DMS114 treated with DMSO at 0.1 percent for 48 hours (cell line): ENCODE results near the gene CCDC85B.

ENCODE experiments used
- DNase-seq: peaks from one replicate; lab custom pipeline; 2025; ENCODE audit not compliant: unreplicated experiment; lab: John Stamatoyannopoulos, UW

The CCDC85B gene

GRCh38 chr11:65868076-65868667, 22.3 kb upstream of the CCDC85B start:
- peak; percentile 34 for DNase-seq

GRCh38 chr11:65868907-65869306, 21.6 kb upstream of the CCDC85B start:
- no peak for DNase-seq

GRCh38 chr11:65869643-65870306, 20.7 kb upstream of the CCDC85B start:
- DNase-seq, result no peak

- no peak for DNase-seq
Measured at GRCh38 chr11:65870307-65870658, 20.2 kb upstream of the CCDC85B start.

- DNase-seq, result no peak
Measured at GRCh38 chr11:65870706-65871681, 19.5 kb upstream of the CCDC85B start.

GRCh38 chr11:65871811-65872548, 18.5 kb upstream of the CCDC85B start:
- no peak for DNase-seq

GRCh38 chr11:65872586-65873317, 17.7 kb upstream of the CCDC85B start, which contains the start of gene EFEMP2:
Gene EFEMP2 (minus strand): TSS chr11:65872800. CDS start chr11:65872354, 446 bp downstream.
- DNase-seq, result no peak

- peak; percentile 80 for DNase-seq
Measured at GRCh38 chr11:65873318-65874156, 16.9 kb upstream of the CCDC85B start.

GRCh38 chr11:65879617-65880016, 10.9 kb upstream of the CCDC85B start, which contains the start of gene CTSW:
Gene CTSW (plus strand): TSS chr11:65879837. CDS start chr11:65879855, 18 bp downstream.
- DNase-seq, result no peak

GRCh38 chr11:65880027-65880426, 10.4 kb upstream of the CCDC85B start:
- DNase-seq, result no peak

GRCh38 chr11:65880844-65881421, 9.5 kb upstream of the CCDC85B start:
- DNase-seq, result no peak

GRCh38 chr11:65882120-65883057, 8.1 kb upstream of the CCDC85B start:
- no peak for DNase-seq

- DNase-seq, result no peak
Measured at GRCh38 chr11:65883058-65883761, 7.3 kb upstream of the CCDC85B start.

- DNase-seq, result no peak
Measured at GRCh38 chr11:65883786-65884715, 6.4 kb upstream of the CCDC85B start.

GRCh38 chr11:65884716-65885092, 5.8 kb upstream of the CCDC85B start:
- peak; percentile 67 for DNase-seq

GRCh38 chr11:65885231-65885630, 5.2 kb upstream of the CCDC85B start:
- no peak for DNase-seq
